Suppressor macrophage treated with lipopolysaccharide for 1 hour (primary cell): ENCODE data around the gene FIS1.

Source experiments
- DNase-seq, 3 donors: peaks; one replicate each; pipeline ENCODE4 v3.0.0-alpha.2; 2020 to 2022

FIS1 gene

DNA sequence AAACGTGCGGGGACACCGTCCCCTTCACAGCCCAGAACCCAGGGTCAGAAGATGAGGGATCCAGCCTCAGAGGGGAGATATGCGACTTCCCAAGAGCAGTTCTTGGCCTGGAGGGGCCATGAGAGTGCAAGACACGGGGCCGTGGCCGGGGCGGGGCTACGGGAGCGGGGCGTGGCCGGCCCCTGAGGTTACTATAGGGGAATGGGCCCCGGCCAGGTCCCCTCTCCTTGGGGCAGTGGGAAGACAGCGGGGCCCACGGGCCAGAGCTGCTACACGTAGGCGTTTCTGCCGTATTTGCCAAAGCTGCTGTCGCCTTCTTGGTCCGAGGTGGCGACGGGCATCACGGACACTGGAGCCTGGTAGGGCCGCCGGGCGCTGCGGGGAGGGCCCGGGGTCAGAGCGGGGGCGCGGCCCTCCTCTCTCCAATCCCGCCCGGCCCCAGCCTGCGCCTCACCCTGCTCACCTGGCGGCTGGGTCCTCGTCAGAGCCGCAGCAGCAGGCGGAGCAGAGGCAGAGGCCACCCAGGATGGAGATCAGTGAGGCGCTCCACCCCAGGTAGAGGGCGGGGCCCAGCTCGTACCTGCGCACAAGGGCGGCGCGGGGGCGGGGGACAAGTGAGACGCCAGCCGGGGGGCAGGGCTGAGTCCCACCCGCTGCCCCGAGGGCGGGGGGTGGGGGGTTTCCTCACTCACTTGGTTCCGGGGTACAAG lies 12.6 kb downstream of the FIS1 start:
- DNase-seq: no peak

DNA sequence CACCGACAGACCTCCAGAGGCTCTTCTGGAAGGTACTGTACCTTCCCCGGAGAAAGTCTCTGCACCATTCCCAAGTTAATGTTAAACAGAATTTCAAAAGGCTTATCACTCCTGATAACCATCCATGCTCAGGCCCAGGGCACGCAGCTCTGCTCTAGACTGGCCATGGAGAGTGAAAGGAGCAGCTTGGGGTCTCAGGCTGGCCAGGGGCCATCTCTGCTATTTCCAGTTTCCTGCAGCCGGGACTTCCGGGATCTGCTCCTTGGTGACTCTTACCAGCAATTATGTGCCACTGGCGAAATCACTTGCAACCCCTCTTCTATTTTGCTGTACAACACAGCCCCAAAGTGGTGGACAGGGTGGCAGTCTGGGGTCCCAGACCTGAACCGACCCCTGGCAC lies 13.2 kb downstream of the FIS1 start:
- DNase-seq: no peak

DNA sequence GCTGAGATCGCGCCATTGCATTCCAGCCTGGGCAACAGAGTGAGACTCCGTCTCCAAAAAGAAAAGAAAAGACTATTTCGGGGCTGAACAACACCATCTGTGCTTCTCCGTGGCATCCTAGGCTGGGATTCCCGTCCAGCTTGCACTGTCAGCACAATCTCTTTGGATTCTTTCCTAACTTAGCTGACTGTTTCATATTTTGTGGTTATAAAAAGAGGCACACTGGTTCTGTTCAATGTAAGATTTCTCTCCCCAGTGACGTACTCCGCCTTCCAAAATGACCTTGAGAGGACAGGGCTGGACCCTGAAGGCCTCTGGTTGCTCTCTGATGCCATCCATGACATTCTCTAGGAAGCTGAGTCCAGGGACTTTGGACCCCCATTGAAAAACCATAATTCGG lies 18.2 kb downstream of the FIS1 start:
- no peak for DNase-seq

DNA sequence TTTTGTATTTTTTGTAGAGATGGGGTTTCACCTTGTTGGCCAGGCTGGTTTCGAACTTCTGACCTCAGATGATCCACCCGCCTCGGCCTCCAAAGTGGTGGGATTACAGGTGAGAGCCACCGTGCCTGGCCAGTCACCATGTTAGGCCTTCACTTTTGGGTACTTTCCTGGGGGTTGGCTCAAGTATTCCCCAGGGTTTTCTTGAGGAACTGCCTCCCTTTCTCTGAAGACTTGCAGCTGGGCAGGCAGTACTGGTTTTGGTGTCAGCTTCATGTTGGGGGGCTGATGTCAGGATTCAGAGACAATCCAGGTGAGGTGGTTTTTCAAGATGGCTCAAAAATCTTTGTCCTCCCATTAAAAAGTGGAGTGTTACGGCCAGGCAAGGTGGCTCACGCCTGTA lies 19.2 kb downstream of the FIS1 start:
- no peak for DNase-seq

DNA sequence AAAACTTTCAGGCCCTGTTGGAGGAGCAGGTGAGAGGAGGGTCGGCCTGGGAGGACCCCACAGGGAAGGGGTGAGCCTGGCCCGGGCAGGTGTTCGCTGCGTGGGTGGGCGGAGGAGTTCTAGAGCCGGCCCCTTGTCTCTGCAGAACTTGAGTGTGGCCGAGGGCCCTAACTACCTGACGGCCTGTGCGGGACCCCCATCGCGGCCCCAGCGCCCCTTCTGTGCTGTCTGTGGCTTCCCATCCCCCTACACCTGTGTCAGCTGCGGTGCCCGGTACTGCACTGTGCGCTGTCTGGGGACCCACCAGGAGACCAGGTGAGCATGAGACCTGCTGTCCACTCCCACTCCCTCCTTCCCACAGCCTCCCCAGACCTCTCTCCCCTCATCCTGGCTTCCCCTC lies 21.4 kb downstream of the FIS1 start:
- DNase-seq: no peak

DNA sequence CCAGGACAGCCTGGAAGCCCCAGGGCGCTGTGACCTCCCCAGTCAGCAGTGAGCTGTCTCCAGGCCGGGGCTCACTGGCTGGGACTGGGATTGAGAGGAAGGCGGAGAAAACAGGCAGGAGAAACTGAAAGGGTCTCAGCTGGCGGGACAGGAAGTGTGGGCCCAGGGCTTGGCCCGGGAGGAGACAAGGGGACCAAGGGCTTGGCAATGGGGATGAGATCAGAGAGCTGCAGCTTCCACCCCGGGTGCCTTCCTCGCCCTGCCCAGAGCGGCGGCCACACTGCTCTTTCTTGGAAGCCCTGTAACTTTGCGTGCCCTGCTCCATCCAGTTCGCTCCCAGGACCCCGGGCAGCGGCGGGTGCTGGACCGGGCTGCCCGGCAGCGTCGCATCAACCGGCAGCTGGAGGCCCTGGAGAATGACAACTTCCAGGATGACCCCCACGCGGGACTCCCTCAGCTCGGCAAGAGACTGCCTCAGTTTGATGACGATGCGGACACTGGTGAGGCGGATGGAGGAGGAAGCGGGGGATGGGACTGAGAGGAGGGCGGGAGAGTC lies 22.5 kb downstream of the FIS1 start:
- no peak for DNase-seq

DNA sequence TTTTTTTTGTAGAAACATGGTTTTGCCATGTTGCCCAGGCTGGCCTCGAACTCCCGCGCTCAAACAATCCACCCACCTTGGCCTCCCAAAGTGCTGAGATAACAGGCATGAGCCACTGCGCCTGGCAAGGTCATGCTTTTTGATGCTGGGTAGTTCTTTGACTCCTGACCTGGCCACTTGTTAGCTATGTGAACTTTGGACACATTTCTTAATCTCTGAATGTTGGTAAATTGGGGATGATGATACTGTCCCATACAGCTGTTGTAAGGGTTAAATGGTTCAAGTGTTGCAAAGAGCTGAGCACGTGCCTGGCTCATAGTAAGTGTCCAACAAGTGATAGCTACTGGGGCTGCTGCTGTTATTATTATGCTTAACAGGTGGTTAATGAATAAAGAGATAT lies 24.6 kb downstream of the FIS1 start:
- no peak for DNase-seq

DNA sequence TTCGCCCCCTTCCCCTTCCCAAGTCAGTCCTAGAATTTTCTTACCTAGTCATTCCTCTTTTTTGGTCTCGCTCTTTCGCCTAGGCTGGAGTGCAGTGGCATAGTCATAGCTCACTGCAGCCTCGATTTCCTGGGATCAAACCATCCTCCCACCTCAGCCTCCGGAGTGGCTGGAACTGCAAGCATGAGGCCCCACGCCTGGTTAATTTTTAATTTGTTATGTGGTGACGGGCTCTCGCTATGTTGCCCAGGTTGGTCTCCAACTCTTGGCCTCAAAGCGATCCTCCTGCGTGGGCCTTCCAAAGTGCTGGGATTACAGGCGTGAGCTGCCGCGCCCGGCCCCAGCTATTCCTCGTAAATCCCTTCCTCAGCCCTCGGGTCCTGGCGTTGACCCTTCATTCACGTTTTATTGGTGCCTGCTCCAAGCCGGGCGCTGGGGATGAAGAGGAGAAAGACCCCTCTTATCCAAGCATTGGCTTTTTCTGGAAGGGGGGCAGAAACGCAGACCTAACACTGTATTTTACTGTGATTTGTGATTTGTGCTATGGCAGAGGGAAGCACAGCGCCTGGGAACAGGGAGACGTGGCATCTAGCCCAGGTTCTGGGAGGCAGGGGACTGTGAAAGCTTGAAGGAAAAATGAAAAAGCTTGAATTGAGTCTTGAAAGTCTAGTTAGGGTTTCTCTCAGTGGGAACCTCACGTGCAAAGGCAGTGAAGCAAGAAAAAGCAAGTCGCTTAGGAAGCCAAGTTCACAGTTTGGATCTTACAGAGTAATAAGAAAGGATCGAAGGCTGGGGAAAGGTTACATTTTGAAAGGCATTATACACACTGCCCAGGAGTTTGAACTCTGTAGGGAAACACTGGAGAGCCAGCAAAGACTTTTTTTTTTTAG lies 26.4 kb downstream of the FIS1 start:
- no peak for DNase-seq

DNA sequence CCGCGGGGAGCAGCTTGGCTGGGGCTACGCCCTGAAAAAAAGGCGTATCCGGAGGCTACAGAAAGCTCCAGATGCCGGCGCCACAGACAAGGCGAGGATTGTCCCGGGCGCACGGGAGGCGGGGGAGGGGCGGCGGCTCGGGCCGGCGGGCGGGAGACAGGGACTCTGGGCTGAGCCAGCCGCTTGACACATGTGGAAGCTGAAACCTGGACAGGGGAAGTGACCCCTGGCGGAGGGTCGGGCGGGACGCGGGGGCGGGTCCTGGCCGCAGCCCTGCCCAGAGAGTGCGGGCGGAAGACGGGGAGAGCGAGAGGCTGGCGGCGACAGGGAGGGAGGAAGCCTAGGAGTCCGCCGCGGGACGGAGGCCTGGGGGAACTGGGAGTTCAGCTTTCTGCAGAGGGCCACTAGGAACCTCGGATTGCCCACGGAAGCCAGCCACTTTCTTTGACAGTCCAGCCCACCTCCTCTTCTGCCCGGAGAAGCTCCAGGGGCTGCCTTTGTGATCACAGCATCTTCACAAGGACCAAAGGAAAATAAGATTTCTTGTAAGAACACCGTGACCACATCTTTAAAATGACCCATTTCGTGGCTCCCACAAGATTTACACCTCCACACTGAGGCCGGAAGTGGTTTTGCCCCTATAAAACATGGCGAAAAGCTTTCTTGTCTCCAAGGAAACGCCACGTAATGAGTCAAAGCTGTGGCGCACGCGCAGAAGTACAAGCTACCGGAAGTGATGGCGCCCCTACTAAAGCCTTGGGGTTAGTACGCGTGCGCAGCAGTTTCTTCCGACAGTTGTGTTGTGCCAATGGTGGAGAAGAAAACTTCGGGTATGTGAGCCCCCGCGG lies 27.3 kb downstream of the FIS1 start, which contains the start of the genes PLOD3 and ZNHIT1:
Gene PLOD3, minus strand, starts transcription at position 194 of the 848 bp plus-strand sequence. CDS start 307 bp downstream, outside the sequence.
Gene ZNHIT1, plus strand, starts transcription at position 778 of the 848 bp plus-strand sequence. Its CDS starts 31 bp downstream, at position 809.
- peak; percentile 99 to 100 (median 100) for DNase-seq

DNA sequence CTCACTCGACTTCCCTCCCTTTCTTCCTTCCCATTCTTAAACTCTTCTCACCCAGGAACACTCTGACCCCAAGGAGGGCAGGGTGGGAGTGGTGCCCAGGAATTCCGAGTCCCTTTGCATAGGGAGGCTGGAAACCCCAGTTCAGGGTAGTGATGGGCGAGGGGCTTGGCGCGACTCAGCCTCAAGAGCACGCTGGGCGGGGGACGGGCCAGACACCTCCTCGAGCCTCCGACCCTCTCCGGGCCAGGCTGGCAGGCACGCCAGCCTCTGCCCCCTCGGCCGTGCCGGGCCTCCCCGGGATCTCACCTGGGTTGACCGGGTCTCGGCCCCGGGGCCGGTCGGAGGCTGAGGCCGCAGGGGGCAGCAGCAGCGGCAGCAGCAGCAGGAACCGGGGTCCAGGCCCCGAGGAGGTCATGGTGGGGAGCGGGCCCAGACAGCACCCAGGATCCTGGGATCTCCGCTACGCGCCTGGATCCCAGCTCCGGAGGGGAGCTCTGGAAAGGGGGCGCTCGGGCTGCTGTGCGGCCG lies 28.0 kb downstream of the FIS1 start:
- DNase-seq: no peak

DNA sequence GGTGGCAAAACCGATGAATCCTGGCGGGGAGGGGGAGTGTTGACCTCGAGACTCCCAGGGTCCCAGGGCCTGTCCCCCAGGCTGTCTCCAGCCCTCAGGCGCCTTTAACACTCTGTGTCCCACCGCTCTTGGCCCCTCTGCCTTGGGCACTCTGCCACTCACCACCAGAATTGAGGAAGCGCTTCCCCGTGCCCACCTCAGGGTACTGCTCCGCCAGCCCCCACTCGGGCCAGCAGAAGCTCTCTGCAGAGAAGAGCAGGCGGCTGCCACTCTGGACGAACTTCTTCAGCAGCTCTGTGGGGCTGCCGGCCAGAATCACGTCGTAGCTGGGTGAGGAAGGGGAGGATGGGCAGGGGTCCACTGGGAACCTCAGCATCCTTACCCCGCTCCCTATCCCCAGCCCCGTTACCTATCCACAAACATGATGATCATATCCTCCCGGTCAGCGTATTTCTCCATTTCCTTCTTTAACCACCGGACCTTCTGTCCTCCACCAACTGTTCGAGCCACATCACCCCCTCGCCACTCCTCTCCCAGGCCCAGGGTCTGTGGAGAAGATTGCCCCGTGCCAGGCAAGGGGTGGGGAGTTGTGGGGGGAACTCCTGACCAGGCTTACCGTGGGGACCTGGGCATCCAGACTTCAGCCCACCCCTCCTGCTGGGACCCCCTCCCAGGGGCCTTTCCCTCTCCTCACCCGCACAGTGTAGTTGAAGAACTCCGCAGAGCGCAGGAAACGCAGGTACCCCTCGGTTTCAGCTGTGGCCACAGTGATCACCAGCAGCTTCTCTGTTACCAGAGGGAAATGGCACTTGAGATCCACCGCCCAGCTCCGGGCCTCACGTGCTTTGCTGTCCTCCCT lies 28.7 kb downstream of the FIS1 start:
- peak; percentile 52 to 64 (median 54) for DNase-seq

DNA sequence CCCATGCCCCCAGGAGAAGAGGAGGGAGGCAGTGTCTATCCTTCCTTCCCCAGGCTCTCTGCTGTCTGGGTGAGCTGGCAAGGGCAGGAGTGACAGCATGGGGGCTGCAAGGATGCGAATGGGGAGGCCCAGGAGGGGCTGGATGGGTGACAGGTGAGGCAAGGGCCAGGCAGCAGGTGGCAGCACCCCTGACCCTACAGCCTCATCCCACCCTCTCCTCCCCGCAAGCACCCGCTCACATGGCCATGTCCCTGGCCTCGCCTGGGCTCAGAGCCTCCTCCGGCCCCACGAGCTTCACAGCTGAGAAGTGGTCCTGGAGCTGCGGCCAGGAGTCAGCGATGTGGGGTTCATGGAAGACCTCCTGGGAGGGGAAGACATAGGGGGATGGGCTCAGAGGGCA lies 32.9 kb downstream of the FIS1 start:
- no peak for DNase-seq

DNA sequence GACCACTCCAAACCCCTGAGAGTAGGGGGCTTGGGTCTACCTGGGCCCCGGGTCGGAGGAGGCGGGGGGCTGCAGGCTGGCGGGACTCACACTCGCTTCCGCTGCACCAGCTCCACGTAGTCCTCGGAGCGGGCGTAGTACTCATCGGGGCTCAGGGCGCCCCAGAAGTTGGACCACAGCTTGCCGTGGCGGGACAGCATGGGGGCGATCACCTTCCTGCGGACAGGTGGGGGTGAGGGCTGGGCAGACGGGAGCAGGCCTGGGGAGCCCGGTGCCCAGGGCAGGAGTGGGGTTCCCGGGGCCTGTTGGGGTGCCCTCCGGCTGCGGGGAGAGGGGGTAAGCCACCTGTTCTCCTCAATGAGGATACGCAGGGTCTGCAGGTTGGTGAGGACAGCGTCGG lies 33.4 kb downstream of the FIS1 start:
- no peak for DNase-seq

DNA sequence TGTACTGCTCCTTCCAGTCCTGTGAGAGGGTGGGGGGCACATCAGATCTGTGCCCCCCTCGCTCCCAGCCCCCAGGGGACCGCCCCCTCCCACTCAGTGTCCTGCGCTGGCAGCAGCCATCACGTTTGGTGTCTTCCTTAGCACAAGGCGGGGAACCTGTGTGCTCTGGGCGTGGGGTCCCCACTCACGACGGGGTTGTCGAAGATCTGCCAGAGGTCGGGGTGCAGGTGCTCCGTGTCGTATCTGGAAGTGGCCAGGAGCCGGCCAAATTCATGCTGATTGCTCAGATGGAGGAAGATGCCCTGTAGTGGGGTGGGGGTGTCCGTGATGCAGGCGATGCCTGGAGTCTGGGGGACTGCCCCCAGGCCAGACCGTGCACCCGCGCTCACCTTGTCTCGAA lies 34.7 kb downstream of the FIS1 start:
- DNase-seq: no peak

DNA sequence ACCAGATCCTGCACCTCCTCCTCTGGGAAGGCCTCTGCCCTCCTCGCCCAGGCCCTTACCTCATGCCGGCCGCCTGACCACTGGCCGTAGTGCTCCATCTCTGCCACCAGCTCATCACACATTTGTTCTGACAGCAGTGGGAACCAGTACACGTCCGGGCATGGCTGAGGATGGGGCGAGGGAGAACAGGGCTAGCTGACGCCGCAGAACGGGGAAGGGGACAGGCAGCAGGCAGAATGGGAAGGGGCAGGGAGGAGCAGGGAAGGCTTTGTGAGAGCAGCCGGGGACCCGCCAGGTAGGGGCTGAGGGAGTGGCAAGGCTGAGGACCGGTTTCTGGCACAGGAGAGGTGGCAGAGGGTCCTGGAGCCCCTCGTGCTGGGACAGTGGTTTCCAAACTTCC lies 36.1 kb downstream of the FIS1 start:
- no peak for DNase-seq

DNA sequence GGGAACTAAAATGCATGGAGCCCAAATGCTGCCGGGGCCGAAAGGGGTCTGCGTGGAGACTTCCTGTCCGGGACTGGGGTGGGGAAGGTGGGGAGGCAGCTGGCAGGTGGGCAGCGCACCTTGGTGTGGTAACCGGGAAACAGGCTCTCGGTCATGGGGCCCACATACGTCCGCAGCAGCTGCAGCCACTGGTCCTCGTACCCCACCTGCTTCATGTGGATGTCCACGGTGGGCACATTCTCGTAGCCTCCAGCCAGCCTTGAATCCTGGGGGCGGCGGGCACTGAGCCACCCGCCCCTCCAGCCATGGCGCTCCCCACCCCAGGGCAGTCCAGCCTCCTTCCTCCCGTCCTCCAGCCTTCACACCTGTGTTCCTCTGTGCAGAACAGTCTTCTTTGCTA lies 37.4 kb downstream of the FIS1 start:
- DNase-seq: no peak

DNA sequence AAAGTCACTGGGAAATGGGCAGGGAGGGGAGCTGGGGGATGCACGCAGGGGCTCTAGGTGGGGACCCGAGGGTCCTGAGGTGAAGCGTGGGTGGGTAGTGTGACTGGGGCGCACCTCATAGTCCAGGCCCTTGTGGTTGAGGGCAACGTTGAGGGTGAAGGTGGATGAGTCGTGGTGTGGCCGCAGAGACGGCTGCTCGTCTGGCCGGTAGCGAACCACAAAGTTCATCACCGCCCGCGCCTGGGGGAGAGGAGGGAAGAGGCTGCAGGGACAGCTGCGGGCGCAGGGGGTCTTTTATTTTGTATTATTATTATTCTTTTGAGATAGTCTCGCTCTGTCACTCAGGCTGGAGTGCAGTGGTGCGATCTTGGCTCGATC lies 38.2 kb downstream of the FIS1 start:
- no peak for DNase-seq

DNA sequence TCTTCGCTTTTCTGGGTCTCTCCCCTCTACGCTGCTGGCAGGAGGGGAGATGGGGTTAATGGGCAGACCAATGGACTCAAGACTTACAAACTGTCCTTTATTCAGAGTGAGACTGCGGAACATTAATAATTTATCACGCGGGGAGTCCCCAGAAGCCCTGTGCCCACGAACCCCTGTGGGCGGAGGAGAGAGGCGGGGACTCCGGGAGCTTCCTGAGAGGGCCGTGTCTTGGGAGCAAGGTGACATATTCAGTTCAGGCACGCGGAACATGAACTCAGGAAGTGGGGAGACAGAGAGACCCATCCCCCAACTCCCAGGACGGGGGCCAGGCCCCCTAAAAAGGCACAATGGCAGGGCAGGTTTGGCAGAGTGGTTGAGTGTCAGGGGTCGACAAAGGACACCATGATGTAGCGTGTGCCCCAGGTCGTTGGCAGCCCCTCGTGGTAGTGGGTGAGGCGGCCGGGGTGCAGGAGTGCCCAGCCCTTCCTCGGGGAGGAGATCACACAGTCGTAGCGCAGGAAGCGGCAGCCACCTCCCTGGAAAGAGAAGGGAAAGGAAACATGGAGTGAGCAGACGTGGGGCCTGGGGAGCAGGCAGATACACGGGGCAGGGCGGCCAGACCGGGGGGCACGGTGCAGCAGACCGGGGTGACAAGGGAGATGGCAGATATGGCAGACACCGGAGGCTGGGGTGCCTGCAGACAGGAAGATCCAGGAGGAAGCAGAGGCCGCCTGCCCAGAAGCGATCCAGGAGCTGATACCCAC lies 38.8 kb downstream of the FIS1 start:
- no peak for DNase-seq

DNA sequence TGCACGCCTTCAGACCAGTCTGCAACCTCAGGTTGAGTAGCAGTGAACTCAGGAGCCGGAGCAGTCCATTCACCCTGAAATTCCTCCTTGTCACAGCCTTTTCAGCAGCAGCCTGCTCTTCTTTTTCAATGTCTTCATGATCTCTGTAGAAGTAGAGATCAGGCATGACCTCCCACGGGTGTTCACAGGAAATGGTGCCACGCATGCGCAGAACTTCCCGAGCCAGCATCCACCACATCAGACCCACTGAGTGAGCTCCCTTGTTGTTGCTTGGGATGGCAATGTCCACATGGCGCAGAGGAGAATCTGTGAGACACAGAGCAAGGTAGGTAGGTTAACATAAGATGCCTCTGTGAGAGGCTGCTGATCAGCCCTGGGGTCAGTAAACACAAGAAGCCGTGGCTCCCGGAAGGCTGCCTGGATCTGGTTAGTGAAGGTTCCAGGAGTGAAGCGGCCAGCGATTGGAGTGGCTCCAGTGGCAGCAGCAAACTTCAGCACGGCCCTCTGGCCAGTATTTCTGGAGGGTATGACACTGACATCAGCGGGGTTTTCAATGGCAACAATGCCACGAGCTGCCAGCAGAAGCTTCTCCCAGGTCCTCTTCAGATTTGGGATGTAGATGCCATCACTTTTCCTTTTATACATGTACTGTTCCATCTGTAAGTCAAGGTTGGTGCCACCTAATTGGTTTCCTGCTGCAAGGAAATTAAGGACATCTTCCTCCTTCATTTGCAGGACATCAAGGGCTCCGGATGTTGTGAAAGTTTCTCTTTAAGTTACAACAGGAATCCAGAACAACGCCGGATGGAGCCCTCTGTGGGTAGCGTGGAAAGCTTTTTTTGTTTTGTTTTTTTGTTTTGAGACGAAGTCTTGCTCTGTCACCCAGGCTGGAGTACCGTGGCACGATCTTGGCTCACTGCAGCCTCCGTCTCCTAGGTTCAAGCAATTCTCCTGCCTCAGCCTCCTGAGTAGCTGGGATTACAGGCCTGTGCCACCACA lies 40.8 kb downstream of the FIS1 start:
- DNase-seq: peak; percentile 58 to 69 (median 69)

DNA sequence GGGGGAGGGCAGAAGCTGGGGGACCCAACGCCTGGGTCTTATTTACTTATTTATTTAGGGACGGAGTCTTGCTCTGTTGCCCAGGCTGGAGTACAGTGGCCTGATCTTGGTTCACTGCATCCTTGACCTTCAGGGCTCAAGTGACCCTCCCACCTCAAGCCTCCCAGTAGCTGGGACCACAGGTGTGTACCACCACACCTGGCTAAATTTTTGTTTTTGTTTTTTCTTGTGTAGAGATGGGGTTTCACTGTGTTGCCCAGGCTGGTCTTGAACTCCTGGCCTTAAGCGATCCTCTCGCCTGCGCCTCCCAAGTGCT lies 42.3 kb downstream of the FIS1 start:
- no peak for DNase-seq
